ENCODE results near the gene OLFML1.

Gene OLFML1

DNA sequence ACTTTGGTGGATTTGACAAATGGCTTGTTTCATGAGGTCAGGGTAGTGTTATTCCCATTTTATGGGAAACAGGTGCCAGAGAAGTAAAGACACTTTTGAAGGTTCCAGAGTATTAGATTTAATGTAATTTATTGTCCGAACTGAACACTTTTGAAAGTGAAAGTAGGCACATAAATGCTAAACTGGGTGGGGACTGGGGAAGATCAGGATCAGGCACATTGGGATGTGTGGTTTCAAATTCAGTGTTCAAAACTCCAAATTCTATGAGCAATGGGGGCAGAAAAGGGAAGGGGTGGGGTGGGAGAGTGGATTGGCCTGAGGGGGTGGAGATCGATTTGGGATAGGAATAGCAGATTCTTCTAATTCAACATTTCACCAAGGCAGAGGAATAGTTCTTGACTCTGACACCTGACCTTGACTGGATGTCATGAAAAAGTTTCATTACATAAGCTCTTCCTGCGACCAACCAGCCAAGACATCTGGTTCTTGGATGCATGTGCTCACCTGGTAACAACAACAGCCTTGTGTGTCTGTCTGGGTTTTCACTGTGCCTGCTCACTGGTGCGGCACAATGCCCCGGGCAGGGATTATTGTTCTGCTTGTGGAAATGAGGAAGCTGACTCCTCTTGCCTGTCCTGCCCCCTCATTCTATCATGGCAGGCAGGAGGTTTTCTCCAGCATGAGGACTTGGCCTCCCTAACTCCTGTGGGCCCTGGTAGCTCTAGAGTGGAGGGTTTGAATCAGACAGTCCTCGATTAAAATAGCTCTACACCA is 39.3 kb downstream of the OLFML1 start:
- Histone ChIP-seq H3K27ac (ENCODE audit: low read length) (no peak overlapping the region), H3K36me3 (ENCODE audit: insufficient read depth, low read depth, low read length) (no peaks in the 10 kb centered on the region), H3K4me1 (ENCODE audit: insufficient read depth, low read length) (no peaks in the 10 kb centered on the region), H3K9me3 (ENCODE audit: insufficient read depth, low read depth, low read length) (no peaks in the 10 kb centered on the region), H3K4me3 (ENCODE audit: low read length) (no peak overlapping the region), H3K9ac (ENCODE audit: low read depth, low read length) (no peak overlapping the region), H3K27me3 (ENCODE audit: insufficient read depth, low read length) (no peaks in the 10 kb centered on the region)

DNA sequence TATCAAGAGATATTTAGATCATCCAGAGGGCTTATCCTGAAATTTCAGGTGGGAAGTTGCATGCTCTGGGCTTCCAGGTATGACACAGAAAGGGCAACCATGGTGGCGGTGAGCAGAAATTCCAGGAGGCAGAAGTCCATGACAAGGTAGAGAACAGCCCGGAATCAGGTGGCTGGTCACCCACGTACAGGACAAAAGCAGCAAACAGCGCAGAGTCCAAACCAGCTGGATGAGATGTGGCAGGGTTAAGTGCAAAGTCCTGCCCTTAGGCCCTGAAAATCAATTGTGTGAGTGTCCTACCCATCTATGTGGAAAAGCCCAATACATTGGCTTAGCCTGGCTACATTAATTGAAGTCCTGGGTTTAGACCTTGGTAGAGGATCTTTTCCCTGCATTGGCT is 40.1 kb downstream of the OLFML1 start:
- Histone ChIP-seq H3K27me3 (ENCODE audit: insufficient read depth, low read length) (no peaks in the 10 kb centered on the region), H3K9me3 (ENCODE audit: insufficient read depth, low read depth, low read length) (no peaks in the 10 kb centered on the region), H3K27ac (ENCODE audit: low read length) (no peak overlapping the region), H3K4me1 (ENCODE audit: insufficient read depth, low read length) (no peaks in the 10 kb centered on the region), H3K9ac (ENCODE audit: low read depth, low read length) (no peak overlapping the region), H3K36me3 (ENCODE audit: insufficient read depth, low read depth, low read length) (no peaks in the 10 kb centered on the region), H3K4me3 (ENCODE audit: low read length) (no peak overlapping the region)

DNA sequence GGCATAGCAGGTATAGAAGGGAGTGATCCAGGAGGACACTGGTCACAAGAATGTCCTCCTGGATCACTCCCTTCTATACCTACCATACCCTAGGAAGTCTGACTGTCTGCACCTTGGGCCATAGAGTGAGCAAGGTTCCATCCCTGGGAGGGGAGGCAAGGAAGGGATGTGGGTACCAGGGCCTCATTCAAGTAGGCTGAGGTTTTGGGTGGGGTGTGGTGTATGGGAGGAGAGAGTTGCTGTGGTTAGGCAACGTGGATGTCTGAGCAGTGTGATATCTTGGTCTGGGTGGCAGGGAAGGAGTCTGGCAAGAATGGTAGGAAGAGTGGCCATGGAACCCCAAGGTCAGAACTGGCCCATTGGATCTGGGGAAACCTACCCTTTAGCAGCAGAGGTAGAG is 41.7 kb downstream of the OLFML1 start:
- H3K27ac ChIP-seq (ENCODE audit: low read length) = no peak overlapping the region
- H3K9ac ChIP-seq (ENCODE audit: low read depth, low read length) = no peak overlapping the region
- no peaks in the 10 kb centered on the region for H3K9me3 ChIP-seq (ENCODE audit: insufficient read depth, low read depth, low read length)
- H3K4me3 ChIP-seq (ENCODE audit: low read length) = no peak overlapping the region
- H3K27me3 ChIP-seq (ENCODE audit: insufficient read depth, low read length) = no peaks in the 10 kb centered on the region
- no peaks in the 10 kb centered on the region for H3K36me3 ChIP-seq (ENCODE audit: insufficient read depth, low read depth, low read length)
- no peaks in the 10 kb centered on the region for H3K4me1 ChIP-seq (ENCODE audit: insufficient read depth, low read length)

DNA sequence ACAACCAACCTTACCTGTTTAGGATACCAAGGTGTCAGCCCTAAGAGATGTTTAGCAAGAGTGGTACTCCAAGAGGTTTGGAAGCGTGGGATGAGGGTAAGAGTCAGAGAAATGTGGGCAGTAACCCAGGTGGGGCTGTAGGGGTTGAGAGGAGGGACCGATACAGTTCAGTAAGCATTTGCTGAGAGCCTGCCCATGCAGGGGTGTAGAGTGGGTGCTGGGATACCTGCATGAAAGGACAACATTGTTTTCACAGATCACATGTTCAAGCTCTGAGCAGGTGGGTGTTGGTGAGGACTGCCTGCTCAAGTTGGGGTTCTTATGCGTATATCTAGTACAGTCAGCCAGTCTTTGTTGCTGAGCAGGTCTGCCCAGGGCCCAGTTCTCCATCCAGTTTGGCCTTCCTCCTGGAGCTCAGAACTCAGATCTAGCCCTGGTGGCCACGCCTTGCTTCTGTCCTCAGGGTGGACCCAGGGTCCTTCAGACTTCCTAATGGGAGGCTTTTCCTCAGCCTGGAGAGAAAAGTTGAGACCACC is 43.3 kb downstream of the OLFML1 start:
- H3K27me3 ChIP-seq (ENCODE audit: insufficient read depth, low read length) = no peaks in the 10 kb centered on the region
- H3K9me3 ChIP-seq (ENCODE audit: insufficient read depth, low read depth, low read length) = no peaks in the 10 kb centered on the region
- no peaks in the 10 kb centered on the region for H3K36me3 ChIP-seq (ENCODE audit: insufficient read depth, low read depth, low read length)
- H3K9ac ChIP-seq (ENCODE audit: low read depth, low read length) = no peak overlapping the region
- no peaks in the 10 kb centered on the region for H3K4me1 ChIP-seq (ENCODE audit: insufficient read depth, low read length)
- H3K4me3 ChIP-seq (ENCODE audit: low read length) = no peak overlapping the region
- H3K27ac ChIP-seq (ENCODE audit: low read length) = no peak overlapping the region

DNA sequence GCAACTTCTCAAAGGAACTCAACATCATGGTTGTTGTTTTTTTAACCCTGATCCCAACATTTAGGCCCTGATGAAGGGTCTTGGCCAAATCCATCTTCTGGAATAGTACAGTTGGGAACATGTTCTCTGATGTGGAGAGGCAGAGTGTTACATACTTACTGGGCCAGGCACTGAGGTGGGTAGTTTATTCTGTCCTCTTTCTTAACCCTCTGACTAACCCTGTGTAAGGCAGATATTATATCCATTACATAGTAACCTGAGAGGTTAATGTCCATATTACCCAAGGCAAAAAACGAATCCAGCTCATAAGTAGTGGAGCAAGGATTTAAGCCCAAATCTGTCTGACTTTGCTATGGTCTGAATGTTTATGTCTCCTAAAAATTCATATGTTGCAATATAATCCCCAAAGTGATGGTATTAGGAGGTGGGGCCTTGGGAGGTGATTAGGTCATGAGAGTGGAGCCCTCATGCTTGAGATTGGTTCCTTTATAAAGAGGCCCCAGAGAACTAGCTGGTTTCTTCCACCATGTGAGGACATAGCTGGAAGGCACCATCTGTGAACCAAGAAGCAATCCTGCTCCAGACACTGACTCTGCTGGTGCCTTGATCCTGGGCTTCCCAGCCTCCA is 44.8 kb downstream of the OLFML1 start:
- Histone ChIP-seq H3K27me3 (ENCODE audit: insufficient read depth, low read length) (no peaks in the 10 kb centered on the region), H3K9ac (ENCODE audit: low read depth, low read length) (no peak overlapping the region), H3K9me3 (ENCODE audit: insufficient read depth, low read depth, low read length) (no peaks in the 10 kb centered on the region), H3K4me1 (ENCODE audit: insufficient read depth, low read length) (no peaks in the 10 kb centered on the region), H3K36me3 (ENCODE audit: insufficient read depth, low read depth, low read length) (no peaks in the 10 kb centered on the region), H3K4me3 (ENCODE audit: low read length) (no peak overlapping the region), H3K27ac (ENCODE audit: low read length) (no peak overlapping the region)

DNA sequence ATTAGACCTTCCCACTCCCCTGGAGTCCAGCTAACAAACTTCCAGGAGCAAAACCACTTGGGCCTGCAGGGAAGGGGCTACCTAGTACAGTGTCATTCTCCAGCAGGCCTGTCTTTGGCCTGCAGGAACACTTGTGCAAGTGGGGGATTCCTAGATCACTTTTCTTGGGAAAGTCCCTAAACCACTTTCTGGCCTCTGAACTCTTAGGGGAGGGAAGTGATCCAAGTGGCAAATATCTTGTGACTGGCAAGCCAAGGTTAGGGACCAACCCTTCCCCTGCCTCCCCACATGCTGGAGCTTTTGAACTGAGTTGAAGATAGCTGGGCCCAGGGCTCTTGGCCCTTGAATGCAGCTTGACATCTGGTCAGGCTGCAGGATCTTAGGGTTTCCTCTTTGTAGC is 45.7 kb downstream of the OLFML1 start:
- H3K36me3 ChIP-seq (ENCODE audit: insufficient read depth, low read depth, low read length) = no peaks in the 10 kb centered on the region

DNA sequence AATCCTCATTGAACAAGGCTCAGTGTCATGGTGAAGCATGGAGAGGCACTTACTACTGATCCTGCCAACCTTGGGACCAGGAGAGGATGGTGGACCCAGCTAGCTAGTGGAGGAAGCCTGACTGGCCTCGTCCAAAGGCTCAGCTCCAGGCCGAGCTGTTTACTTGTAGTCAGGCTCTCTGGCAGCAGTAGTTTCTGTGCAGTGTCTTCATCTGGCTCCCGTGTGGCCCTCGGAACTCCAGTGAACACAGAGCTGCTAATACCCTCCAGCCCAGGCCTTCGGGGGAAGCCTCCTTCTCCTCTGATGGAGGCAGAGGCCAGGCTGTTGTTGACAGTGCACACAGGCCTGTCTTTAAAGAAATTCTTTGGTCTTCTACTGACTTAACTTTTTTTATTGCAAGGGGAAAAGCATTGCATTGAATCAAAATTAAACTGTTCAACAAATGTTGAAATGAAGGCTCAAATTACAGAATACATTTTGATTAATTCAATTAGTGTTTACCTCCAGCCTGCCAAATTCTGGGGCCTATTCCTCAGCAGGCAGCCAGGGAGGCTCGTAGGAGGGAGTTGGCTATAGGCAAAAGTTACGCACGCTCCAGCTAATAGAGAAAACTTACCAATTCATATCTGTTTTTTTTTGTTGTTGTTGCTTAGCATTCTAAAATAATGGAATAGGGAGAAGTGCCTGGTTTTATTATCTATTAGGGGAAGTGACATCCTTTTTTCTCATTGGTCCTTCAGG is 47.3 kb downstream of the OLFML1 start:
- no peaks in the 10 kb centered on the region for H3K27me3 ChIP-seq (ENCODE audit: insufficient read depth, low read length)
- H3K36me3 ChIP-seq (ENCODE audit: insufficient read depth, low read depth, low read length) = no peaks in the 10 kb centered on the region
- no peak overlapping the region for H3K4me3 ChIP-seq (ENCODE audit: low read length)
- H3K27ac ChIP-seq (ENCODE audit: low read length) = no peak overlapping the region
- H3K9me3 ChIP-seq (ENCODE audit: insufficient read depth, low read depth, low read length) = no peaks in the 10 kb centered on the region
- no peak overlapping the region for H3K9ac ChIP-seq (ENCODE audit: low read depth, low read length)
- H3K4me1 ChIP-seq (ENCODE audit: insufficient read depth, low read length) = no peaks in the 10 kb centered on the region

More for the DNA sequence above, 45.7 kb downstream of the OLFML1 start:
- Histone ChIP-seq H3K9ac (ENCODE audit: low read depth, low read length) (no peak overlapping the region), H3K4me1 (ENCODE audit: insufficient read depth, low read length) (no peaks in the 10 kb centered on the region), H3K27ac (ENCODE audit: low read length) (no peak overlapping the region), H3K9me3 (ENCODE audit: insufficient read depth, low read depth, low read length) (no peaks in the 10 kb centered on the region), H3K4me3 (ENCODE audit: low read length) (no peak overlapping the region), H3K27me3 (ENCODE audit: insufficient read depth, low read length) (no peaks in the 10 kb centered on the region)

DNA sequence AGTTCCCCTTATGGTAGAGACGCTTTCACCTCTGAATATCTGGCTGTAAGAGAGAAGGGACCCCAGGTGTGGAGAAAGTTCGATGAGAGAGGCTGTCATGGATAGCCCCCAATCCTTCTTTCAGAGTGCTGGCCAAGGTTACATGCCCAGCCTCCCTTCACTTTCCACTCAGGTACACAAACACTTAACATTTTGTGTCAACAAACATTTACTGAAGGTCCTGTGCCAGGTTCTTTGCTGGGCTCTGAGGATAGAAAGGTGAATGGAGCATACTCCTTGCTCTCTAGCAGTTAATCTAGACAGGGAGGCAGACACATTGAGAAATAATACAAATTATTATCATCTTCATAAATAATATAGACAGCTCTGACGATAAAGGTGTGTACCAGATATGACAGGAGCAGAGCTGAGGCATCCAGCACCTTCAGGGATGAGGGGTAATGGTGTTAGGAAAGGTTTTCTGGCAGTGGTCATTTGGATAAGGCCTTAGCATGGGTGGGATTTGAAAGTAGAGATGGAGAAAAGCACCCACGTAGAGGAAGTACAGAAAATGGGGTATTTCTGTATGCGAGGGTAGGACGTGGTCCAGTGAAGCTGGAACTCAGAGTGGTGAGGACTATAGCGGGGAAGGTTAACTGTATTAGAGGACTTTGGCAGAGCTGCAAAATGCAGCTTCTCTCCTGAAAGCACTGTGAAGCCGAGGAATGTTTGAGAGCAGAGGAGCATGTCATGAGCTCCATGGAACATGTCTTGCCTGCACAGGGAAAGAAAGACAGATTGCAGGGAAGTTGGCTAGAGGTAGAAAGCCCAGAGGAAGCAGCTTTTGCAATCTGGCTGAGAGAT is 48.1 kb downstream of the OLFML1 start:
- Histone ChIP-seq H3K9me3 (ENCODE audit: insufficient read depth, low read depth, low read length) (no peaks in the 10 kb centered on the region), H3K4me1 (ENCODE audit: insufficient read depth, low read length) (no peaks in the 10 kb centered on the region), H3K27ac (ENCODE audit: low read length) (no peak overlapping the region), H3K4me3 (ENCODE audit: low read length) (no peak overlapping the region), H3K36me3 (ENCODE audit: insufficient read depth, low read depth, low read length) (no peaks in the 10 kb centered on the region), H3K9ac (ENCODE audit: low read depth, low read length) (no peak overlapping the region), H3K27me3 (ENCODE audit: insufficient read depth, low read length) (no peaks in the 10 kb centered on the region)

DNA sequence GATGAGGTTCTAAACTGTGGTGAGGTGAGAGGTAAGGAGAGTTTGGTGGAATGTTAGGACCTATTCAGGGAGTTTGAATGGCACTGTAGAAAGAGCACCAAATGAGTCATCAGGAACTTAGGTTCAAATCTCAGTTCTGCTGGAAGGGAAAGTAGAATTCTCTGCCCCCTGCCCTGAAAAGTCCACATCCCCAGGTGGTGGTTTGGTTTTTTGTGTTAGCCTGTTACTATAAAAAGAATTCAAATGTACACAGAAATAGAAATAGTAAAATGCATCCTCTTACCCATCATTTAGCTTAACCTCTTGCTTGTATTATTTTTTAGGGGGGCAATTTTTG is 48.7 kb downstream of the OLFML1 start:
- Histone ChIP-seq H3K9ac (ENCODE audit: low read depth, low read length) (no peak overlapping the region), H3K27me3 (ENCODE audit: insufficient read depth, low read length) (no peaks in the 10 kb centered on the region), H3K27ac (ENCODE audit: low read length) (no peak overlapping the region), H3K9me3 (ENCODE audit: insufficient read depth, low read depth, low read length) (no peaks in the 10 kb centered on the region), H3K4me3 (ENCODE audit: low read length) (no peak overlapping the region), H3K4me1 (ENCODE audit: insufficient read depth, low read length) (no peaks in the 10 kb centered on the region), H3K36me3 (ENCODE audit: insufficient read depth, low read depth, low read length) (no peaks in the 10 kb centered on the region)

DNA sequence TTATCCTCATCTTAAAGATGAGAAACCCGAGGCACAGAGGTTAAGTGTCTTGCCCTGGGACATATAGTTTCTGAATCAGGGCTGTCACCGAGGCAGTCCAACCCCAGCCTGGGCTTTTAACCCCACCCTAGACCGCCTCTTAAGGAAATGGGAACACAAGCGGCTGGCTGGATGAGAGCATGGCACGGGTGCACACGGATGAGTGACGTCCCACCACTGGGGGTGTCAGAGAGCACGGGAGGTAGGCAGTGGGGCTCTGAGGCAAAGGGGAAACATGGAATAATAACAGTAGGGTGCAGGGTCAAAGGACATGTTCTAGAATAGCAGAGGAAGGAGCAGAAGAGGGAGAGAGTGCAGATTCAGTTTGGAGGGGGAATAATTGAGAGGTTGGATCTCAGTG is 50.8 kb downstream of the OLFML1 start:
- Histone ChIP-seq H3K36me3 (ENCODE audit: insufficient read depth, low read depth, low read length) (no peaks in the 10 kb centered on the region), H3K4me3 (ENCODE audit: low read length) (no peak overlapping the region), H3K9ac (ENCODE audit: low read depth, low read length) (no peak overlapping the region), H3K27me3 (ENCODE audit: insufficient read depth, low read length) (no peaks in the 10 kb centered on the region), H3K9me3 (ENCODE audit: insufficient read depth, low read depth, low read length) (no peaks in the 10 kb centered on the region), H3K4me1 (ENCODE audit: insufficient read depth, low read length) (no peaks in the 10 kb centered on the region), H3K27ac (ENCODE audit: low read length) (no peak overlapping the region)

DNA sequence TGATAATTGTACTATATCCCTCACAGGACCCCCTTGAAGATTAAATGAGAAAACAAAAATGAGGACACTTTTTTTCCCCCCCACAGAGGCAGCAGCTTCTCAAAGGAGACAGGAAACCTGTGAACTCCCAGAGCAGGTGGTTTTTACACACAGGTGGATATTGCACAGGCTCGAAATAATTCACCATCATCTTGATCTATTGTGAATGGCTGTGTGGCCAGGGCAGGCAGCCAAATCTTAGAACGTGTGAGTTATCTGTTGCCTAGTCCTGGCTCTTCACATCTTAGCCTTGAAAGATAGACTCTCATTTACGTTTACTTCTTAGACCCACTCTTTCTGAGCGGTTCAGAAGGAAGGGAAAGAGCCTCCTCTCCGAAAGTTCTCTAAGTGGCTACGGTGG is 52.0 kb downstream of the OLFML1 start:
- Histone ChIP-seq H3K9me3 (ENCODE audit: insufficient read depth, low read depth, low read length) (no peaks in the 10 kb centered on the region), H3K9ac (ENCODE audit: low read depth, low read length) (no peak overlapping the region), H3K27me3 (ENCODE audit: insufficient read depth, low read length) (no peaks in the 10 kb centered on the region), H3K4me1 (ENCODE audit: insufficient read depth, low read length) (no peaks in the 10 kb centered on the region), H3K4me3 (ENCODE audit: low read length) (no peak overlapping the region), H3K27ac (ENCODE audit: low read length) (no peak overlapping the region), H3K36me3 (ENCODE audit: insufficient read depth, low read depth, low read length) (no peaks in the 10 kb centered on the region)
